ENCODE measurements around the gene ARHGAP26. TPM values are rescaled to one million over a fixed set of nuclear protein-coding genes. Genes with fewer than 3 reads are reported as not detected.
A peak's percentile ranks its signal among the peaks of the same experiment; 100 is the strongest.

The ARHGAP26 gene
- total RNA-seq, 2 experiments from 2014 or later: 10.2 to 11.0 TPM

DNA sequence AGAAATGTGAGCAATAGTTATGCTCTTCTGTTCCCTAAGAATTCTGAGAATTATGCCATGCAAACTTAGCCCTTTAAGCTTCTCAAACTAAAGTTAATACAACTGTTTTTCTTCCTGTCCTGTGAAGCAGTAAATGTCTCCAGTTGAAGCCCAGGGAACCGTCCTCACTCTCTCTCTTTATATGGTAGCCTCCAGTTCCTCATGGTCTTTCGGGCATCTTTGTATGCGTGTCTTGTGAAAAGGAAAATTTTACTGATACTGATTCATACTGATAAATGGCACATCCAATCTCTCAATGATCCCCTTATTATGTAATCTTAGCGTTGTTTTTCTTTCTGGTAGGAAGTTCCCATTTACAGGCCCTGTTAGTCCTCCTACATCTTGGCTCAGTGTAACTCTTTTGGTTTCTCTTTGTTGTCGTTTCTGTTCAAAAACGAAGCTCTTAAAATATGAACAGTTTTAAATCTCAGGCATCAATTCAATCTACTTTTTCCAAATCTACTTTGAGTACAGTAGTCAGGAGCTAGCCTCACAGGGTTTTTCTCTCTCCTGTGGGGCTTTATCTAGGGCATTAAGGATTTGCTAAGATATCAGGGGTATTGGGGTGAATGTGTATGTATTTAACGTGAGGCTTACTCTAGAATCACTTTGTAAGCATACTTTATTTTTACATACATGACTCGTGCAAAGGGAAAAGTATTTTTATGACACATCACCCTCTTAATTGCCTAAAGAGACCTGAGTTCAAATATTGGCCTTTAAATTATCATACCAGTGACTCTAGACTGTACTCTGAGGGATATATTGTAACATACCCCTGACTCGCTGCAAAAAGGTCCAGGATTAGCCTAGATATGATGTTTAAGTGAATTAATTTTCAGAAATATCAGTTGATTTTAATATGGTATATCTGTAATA lies 375.3 kb downstream of the ARHGAP26 start:
- Mint-ChIP-seq H3K4me3 (no peak overlapping the region), H3K27me3 (no peaks in the 10 kb centered on the region), H3K27ac (peak overlapping the region; percentile 10), H3K4me1 (peaks cover 2% of the 10 kb centered on the region), H3K36me3 (peaks cover 22% of the 10 kb centered on the region), H3K9me3 (no peaks in the 10 kb centered on the region)
- no peak for DNase-seq

GRCh38 chr5:143146161-143146560 lies 376.0 kb downstream of the ARHGAP26 start:
- Mint-ChIP-seq H3K9me3 (no peaks in the 10 kb centered on the region), H3K27ac (no peak overlapping the region), H3K4me3 (no peak overlapping the region), H3K36me3 (peaks cover 22% of the 10 kb centered on the region), H3K27me3 (no peaks in the 10 kb centered on the region), H3K4me1 (peaks cover 2% of the 10 kb centered on the region)
- DNase-seq: no peak

- Mint-ChIP-seq H3K9me3 (no peaks in the 10 kb centered on the region), H3K27ac (no peak overlapping the region), H3K27me3 (no peaks in the 10 kb centered on the region), H3K4me3 (no peak overlapping the region), H3K4me1 (peaks cover 2% of the 10 kb centered on the region), H3K36me3 (peaks cover 24% of the 10 kb centered on the region)
- no peak for DNase-seq
Observed at GRCh38 chr5:143147383-143147782, 377.2 kb downstream of the ARHGAP26 start.

DNA sequence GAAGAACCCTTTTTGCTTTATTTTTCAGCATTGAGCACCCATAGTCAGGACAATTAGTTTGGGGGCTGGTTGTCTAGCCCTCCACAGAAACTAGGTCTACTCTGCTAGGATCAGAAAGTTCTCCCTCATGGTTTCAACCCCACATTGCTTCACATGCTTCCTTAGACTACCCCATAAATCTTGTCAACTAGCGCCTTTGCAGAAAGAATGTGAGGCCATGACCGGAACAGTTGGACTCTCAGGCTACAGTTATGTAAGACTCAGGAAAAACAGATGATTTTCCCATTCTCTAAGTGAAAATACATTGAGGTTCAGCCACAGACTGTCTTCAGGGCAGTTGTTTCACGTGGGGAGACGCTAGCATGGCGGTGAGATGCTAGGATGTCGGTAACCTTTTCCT lies 377.7 kb downstream of the ARHGAP26 start:
- DNase-seq: no peak
- no peak overlapping the region for H3K4me3 Mint-ChIP-seq

DNA sequence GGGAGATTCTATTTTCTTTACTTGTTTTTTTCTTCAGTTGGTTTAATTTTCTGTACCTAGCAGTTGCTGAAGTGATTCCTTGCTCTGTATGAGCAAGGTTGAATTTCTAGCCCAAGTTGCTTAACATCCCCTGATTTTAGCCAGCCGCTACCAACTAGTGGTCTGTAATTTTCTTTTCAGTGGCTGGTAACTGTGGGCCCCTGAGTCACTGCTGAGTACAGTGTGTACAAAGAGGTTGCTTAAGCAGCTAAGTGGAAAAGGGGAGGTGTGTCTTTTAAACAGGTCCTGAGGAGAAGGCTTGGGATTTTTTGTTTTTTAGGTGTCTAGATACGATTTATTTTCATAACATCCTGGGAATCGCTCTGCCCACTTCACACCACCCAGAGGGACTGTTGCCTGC lies 378.6 kb downstream of the ARHGAP26 start:
- Mint-ChIP-seq H3K4me1 (peaks cover 2% of the 10 kb centered on the region), H3K36me3 (peaks cover 24% of the 10 kb centered on the region), H3K27me3 (no peaks in the 10 kb centered on the region), H3K9me3 (no peaks in the 10 kb centered on the region), H3K27ac (peak overlapping the region; percentile 5), H3K4me3 (no peak overlapping the region)
- no peak for DNase-seq

More for the DNA sequence above, 377.7 kb downstream of the ARHGAP26 start:
- H3K27ac Mint-ChIP-seq: no peak overlapping the region
- peaks cover 2% of the 10 kb centered on the region for H3K4me1 Mint-ChIP-seq
- no peaks in the 10 kb centered on the region for H3K27me3 Mint-ChIP-seq
- H3K36me3 Mint-ChIP-seq: peaks cover 24% of the 10 kb centered on the region
- no peaks in the 10 kb centered on the region for H3K9me3 Mint-ChIP-seq

GRCh38 chr5:143149759-143150158 lies 379.6 kb downstream of the ARHGAP26 start:
- H3K9me3 Mint-ChIP-seq: no peaks in the 10 kb centered on the region
- H3K36me3 Mint-ChIP-seq: peaks cover 24% of the 10 kb centered on the region
- no peak overlapping the region for H3K27ac Mint-ChIP-seq
- DNase-seq: no peak
- no peaks in the 10 kb centered on the region for H3K27me3 Mint-ChIP-seq
- H3K4me3 Mint-ChIP-seq: no peak overlapping the region
- peaks cover 2% of the 10 kb centered on the region for H3K4me1 Mint-ChIP-seq

GRCh38 chr5:143151056-143151700 lies 381.0 kb downstream of the ARHGAP26 start:
- no peaks in the 10 kb centered on the region for H3K4me1 Mint-ChIP-seq
- H3K9me3 Mint-ChIP-seq: no peaks in the 10 kb centered on the region
- no peak overlapping the region for H3K27ac Mint-ChIP-seq
- peaks cover 24% of the 10 kb centered on the region for H3K36me3 Mint-ChIP-seq
- DNase-seq: no peak
- H3K27me3 Mint-ChIP-seq: no peaks in the 10 kb centered on the region
- no peak overlapping the region for H3K4me3 Mint-ChIP-seq

DNA sequence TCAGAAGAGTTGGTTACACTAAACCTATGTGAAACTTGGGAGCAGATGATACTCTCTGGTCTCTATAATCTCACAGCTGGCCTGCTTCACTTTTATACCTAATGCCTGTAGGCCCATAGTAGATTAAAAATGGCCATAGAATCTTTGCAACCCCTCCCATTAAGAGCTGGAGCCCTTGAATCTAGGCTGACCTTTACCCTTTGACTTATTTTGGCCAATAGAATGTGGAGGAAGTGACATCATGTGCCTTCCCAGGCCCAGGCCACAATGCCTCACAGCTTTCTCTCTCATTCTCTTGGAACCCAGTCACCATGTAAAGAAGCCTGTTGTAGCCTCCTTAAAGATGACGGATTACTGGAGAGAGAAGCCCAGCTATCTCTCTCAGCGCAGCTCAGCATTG lies 382.3 kb downstream of the ARHGAP26 start:
- Mint-ChIP-seq H3K9me3 (no peaks in the 10 kb centered on the region), H3K27ac (no peak overlapping the region), H3K27me3 (no peaks in the 10 kb centered on the region), H3K4me1 (no peaks in the 10 kb centered on the region), H3K36me3 (peaks cover 18% of the 10 kb centered on the region), H3K4me3 (no peak overlapping the region)
- no peak for DNase-seq

GRCh38 chr5:143153332-143154119 lies 383.3 kb downstream of the ARHGAP26 start:
- H3K9me3 Mint-ChIP-seq: no peaks in the 10 kb centered on the region
- H3K4me3 Mint-ChIP-seq: no peak overlapping the region
- DNase-seq: no peak
- no peaks in the 10 kb centered on the region for H3K27me3 Mint-ChIP-seq
- no peak overlapping the region for H3K27ac Mint-ChIP-seq
- no peaks in the 10 kb centered on the region for H3K4me1 Mint-ChIP-seq
- H3K36me3 Mint-ChIP-seq: peaks cover 13% of the 10 kb centered on the region

GRCh38 chr5:143154510-143155370 lies 384.6 kb downstream of the ARHGAP26 start:
- Mint-ChIP-seq H3K9me3 (no peaks in the 10 kb centered on the region), H3K27ac (no peak overlapping the region), H3K4me3 (no peak overlapping the region), H3K4me1 (no peaks in the 10 kb centered on the region), H3K27me3 (no peaks in the 10 kb centered on the region), H3K36me3 (peaks cover 15% of the 10 kb centered on the region)
- no peak for DNase-seq

- Mint-ChIP-seq H3K4me3 (no peak overlapping the region), H3K9me3 (no peaks in the 10 kb centered on the region), H3K36me3 (peaks cover 10% of the 10 kb centered on the region), H3K4me1 (no peaks in the 10 kb centered on the region), H3K27me3 (no peaks in the 10 kb centered on the region), H3K27ac (no peak overlapping the region)
- no peak for DNase-seq
Observed at GRCh38 chr5:143155455-143155854, 385.3 kb downstream of the ARHGAP26 start.

DNA sequence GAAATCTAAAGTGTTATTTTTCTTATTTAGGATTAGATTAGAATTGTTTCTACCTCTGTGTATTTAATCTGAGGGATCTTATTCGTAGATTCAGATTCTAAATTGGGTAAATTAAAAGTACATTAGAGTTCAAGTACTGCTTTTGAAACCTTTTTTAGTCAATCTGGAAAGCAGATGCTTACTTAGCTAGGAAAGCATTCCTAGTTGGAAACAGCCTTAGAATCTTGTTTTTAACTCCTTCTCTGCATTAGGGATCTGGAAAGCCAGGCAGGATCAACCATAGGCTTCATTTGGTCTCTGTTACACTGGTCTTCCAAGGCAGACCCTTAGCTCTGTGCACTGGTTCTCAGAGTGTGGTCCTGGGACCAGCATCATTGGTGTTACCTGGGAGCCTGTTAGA lies 385.9 kb downstream of the ARHGAP26 start:
- Mint-ChIP-seq H3K4me1 (no peaks in the 10 kb centered on the region), H3K27me3 (no peaks in the 10 kb centered on the region), H3K36me3 (peaks cover 10% of the 10 kb centered on the region), H3K9me3 (no peaks in the 10 kb centered on the region), H3K4me3 (no peak overlapping the region), H3K27ac (no peak overlapping the region)
- DNase-seq: no peak

- Mint-ChIP-seq H3K9me3 (no peaks in the 10 kb centered on the region), H3K4me1 (no peaks in the 10 kb centered on the region), H3K4me3 (no peak overlapping the region), H3K36me3 (peaks cover 10% of the 10 kb centered on the region), H3K27ac (no peak overlapping the region), H3K27me3 (no peaks in the 10 kb centered on the region)
- no peak for DNase-seq
Observed at GRCh38 chr5:143156572-143156971, 386.4 kb downstream of the ARHGAP26 start.

DNA sequence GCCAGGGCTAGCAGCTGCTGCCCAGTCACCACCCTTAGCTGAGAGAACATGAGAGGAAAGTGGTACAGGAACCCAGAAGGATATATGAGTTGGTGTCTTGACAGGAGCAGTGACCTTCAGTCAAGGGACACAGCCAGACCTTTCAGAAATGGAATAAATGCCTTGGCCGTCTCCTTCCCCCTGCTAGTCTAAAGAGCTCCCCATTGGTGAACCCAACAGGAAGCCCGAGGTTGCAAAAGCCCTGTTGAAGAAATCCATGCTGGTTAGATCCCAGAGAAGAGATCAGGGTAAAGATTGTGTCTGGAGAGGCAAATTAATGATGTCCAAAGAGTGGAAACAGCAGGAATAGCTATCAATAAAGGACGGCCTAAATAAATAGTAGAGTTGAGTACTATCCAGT lies 388.9 kb downstream of the ARHGAP26 start:
- Mint-ChIP-seq H3K9me3 (no peaks in the 10 kb centered on the region), H3K27ac (no peak overlapping the region), H3K4me3 (no peak overlapping the region), H3K27me3 (no peaks in the 10 kb centered on the region), H3K4me1 (no peaks in the 10 kb centered on the region), H3K36me3 (peaks cover 11% of the 10 kb centered on the region)
- DNase-seq: no peak
